HG03280 (cell line): Measurements from ENCODE around the gene HSF4.
A peak's percentile ranks its signal among the peaks of the same experiment; 100 is the strongest.

Source experiments
- ATAC-seq: cut with Tn5 transposase; IDR thresholded peaks from one replicate; pipeline ENCODE4 v1.9.1; 2021; ENCODE audit warnings: mild to moderate bottlenecking, moderate library complexity; ENCODE audit not compliant: unreplicated experiment

Gene HSF4

GRCh38 chr16:67165121-67166078, 855 bp downstream of the HSF4 start:
- ATAC-seq: no peak

GRCh38 chr16:67166110-67166547, 1.6 kb downstream of the HSF4 start:
- no peak for ATAC-seq

- no peak for ATAC-seq
These were observed 2.1 kb downstream of the HSF4 start for GRCh38 chr16:67166598-67167168.

- ATAC-seq: no peak
These were observed 3.0 kb downstream of the HSF4 start for GRCh38 chr16:67167588-67167987.

- no peak for ATAC-seq
These were observed 4.5 kb downstream of the HSF4 start for GRCh38 chr16:67169011-67169451.

- ATAC-seq: no peak
These were observed 5.2 kb downstream of the HSF4 start for GRCh38 chr16:67169642-67170167.

- ATAC-seq: peak; percentile 36
These were observed 5.8 kb downstream of the HSF4 start, which contains the start of gene NOL3 for GRCh38 chr16:67170168-67170948. NOL3 (plus strand) TSS chr16:67170538.

GRCh38 chr16:67170949-67171649, 6.6 kb downstream of the HSF4 start:
- no peak for ATAC-seq

GRCh38 chr16:67173323-67173722, 8.8 kb downstream of the HSF4 start:
- no peak for ATAC-seq

GRCh38 chr16:67173808-67174705, 9.5 kb downstream of the HSF4 start:
- peak; percentile 33 for ATAC-seq

- ATAC-seq: no peak
These were observed 10.2 kb downstream of the HSF4 start for GRCh38 chr16:67174706-67175231.

GRCh38 chr16:67176662-67177061, 12.1 kb downstream of the HSF4 start:
- ATAC-seq: no peak

- no peak for ATAC-seq
These were observed 13.5 kb downstream of the HSF4 start for GRCh38 chr16:67177743-67178699.

- no peak for ATAC-seq
These were observed 15.0 kb downstream of the HSF4 start for GRCh38 chr16:67179421-67180080.

GRCh38 chr16:67180166-67180565, 15.6 kb downstream of the HSF4 start:
- no peak for ATAC-seq

GRCh38 chr16:67181346-67181745, 16.8 kb downstream of the HSF4 start:
- ATAC-seq: no peak

GRCh38 chr16:67182288-67182687, 17.7 kb downstream of the HSF4 start:
- ATAC-seq: no peak

- no peak for ATAC-seq
These were observed 18.7 kb downstream of the HSF4 start for GRCh38 chr16:67183284-67183626.
